Esophagus muscularis mucosa (tissue), 4 donors: Measurements from ENCODE around the gene TSEN2. TPM values are rescaled to one million over a fixed set of nuclear protein-coding genes. Genes with fewer than 3 reads are reported as not detected.

Source experiments
- DNase-seq: peaks from one replicate; pipeline ENCODE4 v3.0.0-alpha.2; 2017; ENCODE audit errors: extremely low spot score
- H3K27ac ChIP-seq, 4 donors: fragments of 200-600 bp; sonication (generic); replicated peaks in 1 of 4; 1 replicate in 3 of 4; 2 replicates in 1 of 4; pipeline ENCODE4 v1.5.1; 2016 to 2019; ENCODE audit warnings: mild to moderate bottlenecking in 1 of 4
- H3K27me3 ChIP-seq, 4 donors: fragments of 200-600 bp; sonication (generic); one replicate each; pipeline versions ENCODE4 v1.5.1 to v1.6.0; 2016 to 2019
- H3K36me3 ChIP-seq, 4 donors: fragments of 200-600 bp; sonication (generic); one replicate each; pipeline ENCODE4 v1.5.1; 2016 to 2019
- H3K4me1 ChIP-seq, 4 donors: fragments of 200-600 bp; sonication (generic); one replicate each; pipeline ENCODE4 v1.5.1; 2016 to 2019
- H3K4me3 ChIP-seq, 4 donors: fragments of 200-600 bp; sonication (generic); 1 replicate in 2 of 4; 2 replicates in 2 of 4; pipeline ENCODE4 v1.5.1; 2016 to 2019; ENCODE audit warnings: mild to moderate bottlenecking in 4 of 4, moderate library complexity in 1 of 4
- H3K9me3 ChIP-seq, 4 donors: fragments of 200-600 bp; sonication (generic); 1 replicate in 3 of 4; 2 replicates in 1 of 4; pipeline ENCODE4 v1.5.1; 2016 to 2019
- CTCF ChIP-seq, 3 experiments: fragments of 200-600 bp in 2 of 3; fragments of 450-650 bp in 1 of 3; sonication (generic) in 2 of 3; IDR thresholded peaks; one replicate each; pipeline ENCODE4 v1.5.1; 2017 to 2019; ENCODE audit warnings: antibody characterized with exemption in 3 of 3, mild to moderate bottlenecking in 2 of 3, moderate library complexity in 1 of 3
- EP300 ChIP-seq: sonication (generic); formaldehyde crosslinking; IDR thresholded peaks from one replicate; pipeline ENCODE4 v1.6.1; 2017; ENCODE audit warnings: antibody characterized with exemption
- POLR2A ChIP-seq: fragments of 450-650 bp; IDR thresholded peaks from one replicate; pipeline ENCODE4 v1.6.1; 2017; ENCODE audit warnings: antibody characterized with exemption, moderate library complexity, mild to moderate bottlenecking, low read depth
- POLR2AphosphoS5 ChIP-seq, 2 donors: sonication (generic); formaldehyde crosslinking; IDR thresholded peaks; one replicate each; pipeline ENCODE4 v1.6.1; 2017; ENCODE audit warnings: antibody characterized with exemption in 2 of 2
- WGBS: methylation state at CpG from one replicate; pipeline ENCODE4 v1.1.5; 2018; 5-methylcytosine and 5-hydroxymethylcytosine counted together
- intact Hi-C: fragments of 100-400 bp; cut with DNase I; formaldehyde crosslinking; loops from one replicate; pipeline ENCODE4 v1.15.1; 2023
- total RNA-seq, 4 donors: library from RNA; depleted of rRNA; stranded (reverse); fragments of >200 nt; gene quantifications; one replicate each; pipeline versions ENCODE4 v1.1.0 to v1.2.1, GENCODE V29; 2016

The TSEN2 gene
- total RNA-seq, 4 donors from 2014 or later, result 17.6 to 20.4 (median 19.4) TPM

- no peak for TF ChIP-seq EP300
- TF ChIP-seq POLR2A, result no peak
- TF ChIP-seq CTCF (IDR thresholded peaks at IDR 0.05), result no peak
- no peak for TF ChIP-seq POLR2AphosphoS5 (IDR thresholded peaks at IDR 0.05)
- Histone ChIP-seq H3K4me1 (peaks cover 0 to 13% (median 7%) of the 10 kb centered on the region in 4 donors), H3K4me3 (no peak overlapping the region), H3K27ac (no peak overlapping the region), H3K9me3 (no peaks in the 10 kb centered on the region), H3K36me3 (peaks cover 61 to 84% (median 81%) of the 10 kb centered on the region in 4 donors), H3K27me3 (no peaks in the 10 kb centered on the region)
- no peak for DNase-seq
- 96% methylated on average over 7 of the region's 11 CpGs for WGBS
- intact Hi-C loops, result no loop called here
Measured at GRCh38 chr3:12571986-12572385, 87.7 kb downstream of the TSEN2 start.

- H3K4me3 ChIP-seq, result no peak overlapping the region
- 98% methylated on average over 5 of the region's 6 CpGs for WGBS
- peaks cover 0 to 9% (median 7%) of the 10 kb centered on the region in 4 donors for H3K4me1 ChIP-seq
- H3K27me3 ChIP-seq, result no peaks in the 10 kb centered on the region
- no peak for DNase-seq
- H3K9me3 ChIP-seq, result no peaks in the 10 kb centered on the region
- no peak overlapping the region for H3K27ac ChIP-seq
- TF ChIP-seq POLR2AphosphoS5 (IDR thresholded peaks at IDR 0.05) (no peak), EP300 (no peak), POLR2A (no peak), CTCF (IDR thresholded peaks at IDR 0.05) (no peak)
- peaks cover 70 to 100% (median 95%) of the 10 kb centered on the region in 4 donors for H3K36me3 ChIP-seq
- intact Hi-C loops, result no loop called here
Measured at GRCh38 chr3:12574131-12574530, 89.9 kb downstream of the TSEN2 start.

DNA sequence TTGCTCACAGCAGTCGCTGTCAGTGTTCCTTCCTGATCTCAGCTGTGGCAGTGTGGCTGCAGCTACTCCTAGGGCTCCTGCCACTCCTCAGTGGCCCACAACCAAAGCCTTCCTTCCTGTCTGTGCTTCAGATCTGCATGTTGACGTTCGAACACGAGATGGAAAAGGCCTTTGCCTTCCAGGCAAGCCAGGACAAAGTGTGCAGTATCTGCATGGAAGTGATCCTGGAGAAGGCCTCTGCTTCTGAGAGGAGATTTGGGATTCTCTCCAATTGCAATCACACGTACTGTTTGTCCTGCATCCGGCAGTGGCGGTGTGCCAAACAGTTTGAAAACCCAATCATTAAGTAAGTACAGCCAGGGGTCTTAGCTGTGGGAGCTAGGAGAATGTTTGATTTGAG lies 90.4 kb downstream of the TSEN2 start:
- H3K36me3 ChIP-seq, result peaks cover 69 to 100% (median 96%) of the 10 kb centered on the region in 4 donors
- TF ChIP-seq POLR2A (no peak), CTCF (IDR thresholded peaks at IDR 0.05) (no peak)
- H3K4me1 ChIP-seq, result peaks cover 0 to 9% (median 7%) of the 10 kb centered on the region in 4 donors
- intact Hi-C loops, result no loop called here
- no peak for DNase-seq
- no peaks in the 10 kb centered on the region for H3K27me3 ChIP-seq
- no peaks in the 10 kb centered on the region for H3K9me3 ChIP-seq
- no peak overlapping the region for H3K27ac ChIP-seq
- H3K4me3 ChIP-seq, result no peak overlapping the region
- WGBS, result 63% methylated on average over 7 of the region's 7 CpGs

DNA sequence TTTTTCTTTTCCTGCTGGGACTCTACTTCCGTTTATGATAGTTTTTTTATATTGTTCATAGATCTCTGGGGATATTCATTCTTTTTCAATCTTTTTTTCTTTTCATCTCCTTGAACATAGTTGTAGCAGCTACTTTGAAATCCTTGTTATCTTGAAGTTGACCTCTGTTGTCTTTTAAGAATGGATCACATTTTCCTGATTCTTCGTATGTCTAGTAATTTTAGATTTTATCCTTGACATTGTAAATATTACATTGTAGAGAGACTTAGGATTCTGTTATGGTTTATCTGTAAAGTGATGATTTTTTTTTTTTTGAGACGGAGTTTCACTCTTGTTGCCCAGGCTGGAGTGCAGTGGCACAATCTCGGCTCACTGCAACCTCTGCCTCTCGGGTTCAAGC lies 93.1 kb downstream of the TSEN2 start:
- TF ChIP-seq CTCF (IDR thresholded peaks at IDR 0.05) (no peak), POLR2AphosphoS5 (IDR thresholded peaks at IDR 0.05) (no peak)

GRCh38 chr3:12578742-12579141 lies 94.5 kb downstream of the TSEN2 start:
- peaks cover 0 to 9% (median 7%) of the 10 kb centered on the region in 4 donors for H3K4me1 ChIP-seq
- H3K27ac ChIP-seq, result no peak overlapping the region
- no peaks in the 10 kb centered on the region for H3K27me3 ChIP-seq
- WGBS, result 90% methylated on average over 2 of the region's 2 CpGs
- H3K4me3 ChIP-seq, result no peak overlapping the region
- H3K36me3 ChIP-seq, result peaks cover 63 to 100% (median 95%) of the 10 kb centered on the region in 4 donors
- TF ChIP-seq CTCF (IDR thresholded peaks at IDR 0.05), result peak in 1 of 3 experiments; percentile 5
- no peak for TF ChIP-seq POLR2AphosphoS5 (IDR thresholded peaks at IDR 0.05)
- no peak for TF ChIP-seq POLR2A
- TF ChIP-seq EP300, result no peak
- no peaks in the 10 kb centered on the region for H3K9me3 ChIP-seq
- intact Hi-C loops, result no loop called here
- DNase-seq, result no peak

More for the DNA sequence above, 93.1 kb downstream of the TSEN2 start:
- intact Hi-C loops, result no loop called here
- Histone ChIP-seq H3K4me1 (peaks cover 0 to 9% (median 7%) of the 10 kb centered on the region in 4 donors), H3K9me3 (no peaks in the 10 kb centered on the region), H3K4me3 (no peak overlapping the region), H3K36me3 (peaks cover 60 to 100% (median 95%) of the 10 kb centered on the region in 4 donors), H3K27me3 (no peaks in the 10 kb centered on the region), H3K27ac (no peak overlapping the region)
- WGBS, result 86% methylated on average over 5 of the region's 5 CpGs
- DNase-seq, result no peak
